T-helper 1 cell treated with Interleukin-12 subunit alpha and Interleukin-12 subunit beta and Interleukin-4 antibody, amounts not matched to agents 30 μg/mL and 1 μg/mL, for 36 hours (primary cell): Measurements from ENCODE around the gene LGALS3BP.
"Not testable (repeated sequence)": the region's sequence is repeated elsewhere in the genome, so short reads cannot be mapped to it uniquely, and the experiment has no call there.

Experiments
- H3K27ac Mint-ChIP-seq: one replicate; pipeline ENCODE4 v1.8.0; 2021; ENCODE audit warnings: mild to moderate bottlenecking, mixed read lengths
- H3K27me3 Mint-ChIP-seq: one replicate; pipeline ENCODE4 v1.8.0; 2021; ENCODE audit warnings: low read depth, mixed read lengths
- H3K36me3 Mint-ChIP-seq: one replicate; pipeline ENCODE4 v1.8.0; 2021; ENCODE audit warnings: low read depth, mixed read lengths
- H3K4me1 Mint-ChIP-seq: one replicate; pipeline ENCODE4 v1.8.0; 2021; ENCODE audit warnings: low read depth, mixed read lengths
- H3K4me3 Mint-ChIP-seq: one replicate; pipeline ENCODE4 v1.8.0; 2021; ENCODE audit warnings: mild to moderate bottlenecking, moderate library complexity, mixed read lengths
- H3K9me3 Mint-ChIP-seq: one replicate; pipeline ENCODE4 v1.8.0; 2021; ENCODE audit warnings: mixed read lengths

The LGALS3BP gene

GRCh38 chr17:78956254-78956653, 23.5 kb downstream of the LGALS3BP start:
- Mint-ChIP-seq H3K4me3 (no peak overlapping the region), H3K27me3 (no peaks in the 10 kb centered on the region)

GRCh38 chr17:78954684-78955083, 25.0 kb downstream of the LGALS3BP start:
- no peak overlapping the region for H3K27ac Mint-ChIP-seq
- H3K4me3 Mint-ChIP-seq, result no peak overlapping the region
- no peaks in the 10 kb centered on the region for H3K27me3 Mint-ChIP-seq
- H3K4me1 Mint-ChIP-seq, result no peaks in the 10 kb centered on the region
- peaks cover 18% of the 10 kb centered on the region for H3K9me3 Mint-ChIP-seq
- no peaks in the 10 kb centered on the region for H3K36me3 Mint-ChIP-seq

More at GRCh38 chr17:78956254-78956653, 23.5 kb downstream of the LGALS3BP start:
- Mint-ChIP-seq H3K9me3 (peaks cover 3% of the 10 kb centered on the region), H3K36me3 (no peaks in the 10 kb centered on the region), H3K27ac (no peak overlapping the region), H3K4me1 (no peaks in the 10 kb centered on the region)

GRCh38 chr17:78953356-78954350, 26.1 kb downstream of the LGALS3BP start:
- peaks cover 3% of the 10 kb centered on the region for H3K27me3 Mint-ChIP-seq
- H3K4me3 Mint-ChIP-seq, result no peak overlapping the region
- no peak overlapping the region for H3K27ac Mint-ChIP-seq
- no peaks in the 10 kb centered on the region for H3K4me1 Mint-ChIP-seq
- no peaks in the 10 kb centered on the region for H3K36me3 Mint-ChIP-seq
- peaks cover 18% of the 10 kb centered on the region for H3K9me3 Mint-ChIP-seq

GRCh38 chr17:78952706-78953105, 27.0 kb downstream of the LGALS3BP start:
- Mint-ChIP-seq H3K9me3 (peaks cover 18% of the 10 kb centered on the region), H3K4me3 (no peak overlapping the region), H3K27me3 (peaks cover 3% of the 10 kb centered on the region), H3K36me3 (no peaks in the 10 kb centered on the region), H3K27ac (no peak overlapping the region), H3K4me1 (no peaks in the 10 kb centered on the region)

GRCh38 chr17:78951967-78952551, 27.7 kb downstream of the LGALS3BP start:
- H3K9me3 Mint-ChIP-seq, result peaks cover 18% of the 10 kb centered on the region
- H3K27me3 Mint-ChIP-seq, result peaks cover 3% of the 10 kb centered on the region
- no peak overlapping the region for H3K4me3 Mint-ChIP-seq
- H3K36me3 Mint-ChIP-seq, result no peaks in the 10 kb centered on the region
- H3K4me1 Mint-ChIP-seq, result no peaks in the 10 kb centered on the region
- H3K27ac Mint-ChIP-seq, result no peak overlapping the region

GRCh38 chr17:78950870-78951269, 28.9 kb downstream of the LGALS3BP start:
- Mint-ChIP-seq H3K27ac (no peak overlapping the region), H3K4me3 (no peak overlapping the region), H3K36me3 (no peaks in the 10 kb centered on the region), H3K27me3 (peaks cover 3% of the 10 kb centered on the region), H3K4me1 (no peaks in the 10 kb centered on the region), H3K9me3 (peaks cover 18% of the 10 kb centered on the region)

GRCh38 chr17:78947235-78948149, 32.2 kb downstream of the LGALS3BP start:
- H3K4me1 Mint-ChIP-seq, result no peaks in the 10 kb centered on the region
- H3K4me3 Mint-ChIP-seq, result no peak overlapping the region
- peaks cover 3% of the 10 kb centered on the region for H3K27me3 Mint-ChIP-seq
- H3K27ac Mint-ChIP-seq, result no peak overlapping the region
- peaks cover 18% of the 10 kb centered on the region for H3K9me3 Mint-ChIP-seq
- H3K36me3 Mint-ChIP-seq, result no peaks in the 10 kb centered on the region

GRCh38 chr17:78946631-78947030, 33.1 kb downstream of the LGALS3BP start:
- H3K4me1 Mint-ChIP-seq, result no peaks in the 10 kb centered on the region
- no peak overlapping the region for H3K27ac Mint-ChIP-seq
- peaks cover 18% of the 10 kb centered on the region for H3K9me3 Mint-ChIP-seq
- no peak overlapping the region for H3K4me3 Mint-ChIP-seq
- H3K36me3 Mint-ChIP-seq, result no peaks in the 10 kb centered on the region
- peaks cover 3% of the 10 kb centered on the region for H3K27me3 Mint-ChIP-seq

- Mint-ChIP-seq H3K27me3 (peaks cover 3% of the 10 kb centered on the region), H3K9me3 (peaks cover 14% of the 10 kb centered on the region), H3K27ac (no peak overlapping the region), H3K36me3 (no peaks in the 10 kb centered on the region), H3K4me1 (no peaks in the 10 kb centered on the region), H3K4me3 (no peak overlapping the region)
These were observed 33.6 kb downstream of the LGALS3BP start for GRCh38 chr17:78946131-78946530.

GRCh38 chr17:78945455-78945854, 34.3 kb downstream of the LGALS3BP start:
- not testable (repeated sequence) for H3K4me1 Mint-ChIP-seq, H3K36me3 Mint-ChIP-seq, H3K4me3 Mint-ChIP-seq, H3K27me3 Mint-ChIP-seq, H3K9me3 Mint-ChIP-seq, H3K27ac Mint-ChIP-seq

- Mint-ChIP-seq H3K4me3 (no peak overlapping the region), H3K9me3 (peaks cover 2% of the 10 kb centered on the region), H3K4me1 (no peaks in the 10 kb centered on the region), H3K36me3 (no peaks in the 10 kb centered on the region), H3K27me3 (peaks cover 3% of the 10 kb centered on the region), H3K27ac (no peak overlapping the region)
These were observed 34.8 kb downstream of the LGALS3BP start for GRCh38 chr17:78944956-78945355.

GRCh38 chr17:78944026-78944425, 35.7 kb downstream of the LGALS3BP start:
- no peaks in the 10 kb centered on the region for H3K9me3 Mint-ChIP-seq
- no peaks in the 10 kb centered on the region for H3K4me1 Mint-ChIP-seq
- H3K4me3 Mint-ChIP-seq, result no peak overlapping the region
- no peaks in the 10 kb centered on the region for H3K36me3 Mint-ChIP-seq
- no peaks in the 10 kb centered on the region for H3K27me3 Mint-ChIP-seq
- H3K27ac Mint-ChIP-seq, result no peak overlapping the region

GRCh38 chr17:78940708-78941107, 39.0 kb downstream of the LGALS3BP start:
- Mint-ChIP-seq H3K27me3 (no peaks in the 10 kb centered on the region), H3K36me3 (no peaks in the 10 kb centered on the region), H3K9me3 (no peaks in the 10 kb centered on the region), H3K27ac (no peak overlapping the region), H3K4me1 (no peaks in the 10 kb centered on the region), H3K4me3 (no peak overlapping the region)

GRCh38 chr17:78940258-78940657, 39.5 kb downstream of the LGALS3BP start:
- Mint-ChIP-seq H3K27me3 (no peaks in the 10 kb centered on the region), H3K9me3 (no peaks in the 10 kb centered on the region), H3K36me3 (no peaks in the 10 kb centered on the region), H3K27ac (no peak overlapping the region), H3K4me1 (no peaks in the 10 kb centered on the region), H3K4me3 (no peak overlapping the region)
